HG03103 (cell line): Measurements from ENCODE around the gene OTOGL.

Experiments
- ATAC-seq: cut with Tn5 transposase; IDR thresholded peaks from one replicate; pipeline ENCODE4 v1.9.1; 2021; ENCODE audit warnings: low read depth; ENCODE audit not compliant: unreplicated experiment

The OTOGL gene

DNA sequence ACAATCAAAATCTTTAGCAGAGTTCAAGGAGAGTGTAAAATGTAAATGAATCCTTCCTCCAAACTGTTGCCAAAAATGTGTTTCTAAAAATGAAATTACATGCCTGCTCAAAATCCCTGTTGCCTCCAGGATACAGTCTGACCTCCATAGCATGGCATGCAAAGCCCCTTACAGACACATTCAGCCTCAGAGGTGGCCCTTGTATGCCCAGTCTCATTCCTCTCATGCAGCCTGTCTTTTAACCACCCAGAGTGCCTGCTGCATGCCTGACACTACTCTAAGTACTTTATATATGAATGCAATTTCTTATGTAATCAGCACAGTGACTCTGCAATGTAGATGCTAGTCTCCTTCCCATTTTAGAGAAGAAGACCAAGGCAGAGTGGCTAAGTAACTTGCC, 320.3 kb downstream of the OTOGL start:
- no peak for ATAC-seq

GRCh38 chr12:80420075-80420474, 320.7 kb downstream of the OTOGL start:
- no peak for ATAC-seq

GRCh38 chr12:80422550-80422949, 323.2 kb downstream of the OTOGL start:
- ATAC-seq = no peak
